Endothelial cell of umbilical vein (primary cell): ENCODE data around the gene FTH1. TPM values are rescaled to one million over a fixed set of nuclear protein-coding genes. Genes with fewer than 3 reads are reported as not detected.

Experiments used
- BruUV-seq: library from RNA; stranded (reverse); fragments of 400-500 nt; replicated peaks from 2 replicates; lab custom pipeline; 2021; lab: Mats Ljungman, UMichigan
- CTCF ChIA-PET: fragments of 300-600, 350-600 bp; sonication (Branson Sonifier 250); formaldehyde crosslinking; loops from one replicate; lab custom pipeline; 2021; ENCODE audit warnings: antibody characterized with exemption, inconsistent platforms; lab: Charles Lee
- POLR2A ChIA-PET: fragments of 300-600, 350-600 bp; sonication (Branson Sonifier 250); formaldehyde crosslinking; loops from one replicate; lab custom pipeline; 2021; ENCODE audit warnings: antibody characterized with exemption, inconsistent platforms; lab: Charles Lee
- DNase-seq: peaks from one replicate; pipeline ENCODE4 v3.0.0-alpha.2; 2011; ENCODE audit warnings: low read depth, low spot score
- FAIRE-seq: peaks from 2 replicates; lab custom pipeline; 2011; peaks lifted over from hg19 to GRCh38; lab: Jason Lieb, UNC
- H2AFZ ChIP-seq: 2 replicates; pipeline ENCODE4 v1.6.0; 2012; ENCODE audit warnings: low read depth, low read length, control low read depth, inconsistent platforms
- H3K27ac ChIP-seq: 2 replicates; pipeline ENCODE4 v1.5.1; 2011; ENCODE audit warnings: low read depth, mild to moderate bottlenecking, control low read depth, low read length, moderate library complexity; ENCODE audit not compliant: insufficient read depth
- H3K27me3 ChIP-seq, 2 experiments: 2 replicates each; pipeline versions ENCODE4 v1.6.0 to v1.6.1; 2011; ENCODE audit warnings: low read length in 2 of 2, mixed read lengths in 1 of 2; ENCODE audit not compliant: control insufficient read depth in 2 of 2, insufficient read depth in 2 of 2
- H3K36me3 ChIP-seq, 2 experiments: 2 replicates in 1 of 2; 3 replicates in 1 of 2; pipeline ENCODE4 v1.5.1; 2011; ENCODE audit warnings: low read length in 2 of 2, mild to moderate bottlenecking in 1 of 2, moderate library complexity in 1 of 2; ENCODE audit not compliant: control insufficient read depth in 2 of 2, insufficient read depth in 2 of 2; ENCODE audit errors: extremely low read depth in 1 of 2
- H3K4me1 ChIP-seq: 3 replicates; pipeline ENCODE4 v1.5.1; 2011; ENCODE audit warnings: mild to moderate bottlenecking, low read length; ENCODE audit not compliant: control insufficient read depth, insufficient read depth; ENCODE audit errors: extremely low read depth
- H3K4me2 ChIP-seq: 2 replicates; pipeline ENCODE4 v1.6.1; 2011; ENCODE audit warnings: low read length, control low read depth, mixed read lengths; ENCODE audit not compliant: insufficient read depth
- H3K4me3 ChIP-seq, 3 experiments: fragments of 200-600 bp in 1 of 3; sonication (generic), shearing (Covaris generic) in 1 of 3; replicated peaks in 1 of 3; 2 replicates each; pipeline ENCODE4 v1.5.1; 2011 to 2016; ENCODE audit warnings: control low read depth in 3 of 3, low read length in 3 of 3, mild to moderate bottlenecking in 2 of 3, inconsistent platforms in 1 of 3, low read depth in 1 of 3, moderate library complexity in 1 of 3; ENCODE audit not compliant: insufficient read depth in 1 of 3
- H3K79me2 ChIP-seq: 2 replicates; pipeline ENCODE4 v1.6.0; 2012; ENCODE audit warnings: low read length, inconsistent platforms; ENCODE audit not compliant: control insufficient read depth, insufficient read depth
- H3K9ac ChIP-seq: replicated peaks from 2 replicates; pipeline ENCODE3; 2011; ENCODE audit warnings: low read length, control low read depth; ENCODE audit not compliant: insufficient read depth; ENCODE audit errors: extremely low read depth
- H3K9me1 ChIP-seq: replicated peaks from 3 replicates; pipeline ENCODE4 v1.6.0; 2011; ENCODE audit warnings: mild to moderate bottlenecking, low read length; ENCODE audit not compliant: control insufficient read depth, insufficient read depth; ENCODE audit errors: extremely low read depth
- H3K9me3 ChIP-seq: replicated peaks from 2 replicates; pipeline ENCODE4 v1.5.1; 2012; ENCODE audit warnings: low read length, inconsistent platforms; ENCODE audit not compliant: control insufficient read depth, insufficient read depth
- H4K20me1 ChIP-seq: replicated peaks from 2 replicates; pipeline ENCODE3; 2011; ENCODE audit warnings: mild to moderate bottlenecking, low read length; ENCODE audit not compliant: control insufficient read depth, insufficient read depth; ENCODE audit errors: extremely low read depth
- CTCF ChIP-seq, 2 donors: IDR thresholded peaks; 1 replicate in 1 of 2; 2 replicates in 1 of 2; pipeline ENCODE4 v1.5.1; 2011; ENCODE audit warnings: low read length in 2 of 2, mild to moderate bottlenecking in 2 of 2, moderate library complexity in 2 of 2, control low read depth in 1 of 2, inconsistent platforms in 1 of 2, low read depth in 1 of 2; ENCODE audit not compliant: insufficient read depth in 1 of 2; ENCODE audit errors: extremely low read depth in 1 of 2
- EZH2 ChIP-seq: IDR thresholded peaks from 2 replicates; pipeline ENCODE4 v1.6.1; 2012; ENCODE audit warnings: borderline replicate concordance, low read depth, mild to moderate bottlenecking, moderate library complexity, low read length, inconsistent platforms; ENCODE audit not compliant: severe bottlenecking
- FOS ChIP-seq: IDR thresholded peaks from 2 replicates; pipeline ENCODE4 v1.6.1; 2011; ENCODE audit warnings: mild to moderate bottlenecking, low read length, moderate library complexity, borderline replicate concordance; ENCODE audit not compliant: insufficient read depth
- GATA2 ChIP-seq: IDR thresholded peaks from 2 replicates; pipeline ENCODE4 v1.7.0; 2011; ENCODE audit warnings: low read depth, mild to moderate bottlenecking, moderate library complexity, mixed read lengths, low read length; ENCODE audit not compliant: insufficient read length, insufficient read depth
- JUN ChIP-seq: IDR thresholded peaks from 2 replicates; pipeline ENCODE4 v1.6.1; 2011; ENCODE audit warnings: borderline replicate concordance, low read depth; ENCODE audit not compliant: insufficient read length, insufficient read depth
- MAX ChIP-seq: IDR thresholded peaks from 2 replicates; pipeline ENCODE4 v1.6.1; 2011; ENCODE audit not compliant: insufficient read depth, insufficient read length
- MYC ChIP-seq: IDR thresholded peaks from one replicate; pipeline ENCODE4 v1.6.1; 2011; ENCODE audit warnings: mild to moderate bottlenecking, low read depth, low read length
- POLR2A ChIP-seq: IDR thresholded peaks from 2 replicates; pipeline ENCODE4 v1.6.1; 2012; ENCODE audit warnings: low read depth, mild to moderate bottlenecking, control low read depth, low read length
- POLR2AphosphoS5 ChIP-seq: IDR thresholded peaks from 2 replicates; pipeline ENCODE4 v1.6.1; 2012; ENCODE audit warnings: low read depth, mild to moderate bottlenecking, control low read depth, low read length, moderate library complexity; ENCODE audit not compliant: insufficient read depth
- dilution Hi-C: fragments of 300-500 bp; cut with MboI; formaldehyde crosslinking; loops from one replicate; pipeline ENCODE4 v1.15.0; 2019; ENCODE audit warnings: low sequenced_read_pairs; ENCODE audit not compliant: extremely low pct_ligation_motif_present
- intact Hi-C: fragments of 100-400 bp; cut with micrococcal nuclease; formaldehyde crosslinking; loops from one replicate; pipeline ENCODE4 v1.10.0; 2022
- polyA plus RNA-seq, 4 experiments: library from polyadenylated mRNA; depleted of rRNA in 3 of 4; stranded (reverse) in 3 of 4; unstranded in 1 of 4; fragments of >200 nt; gene quantifications; 2 replicates each; pipeline versions ENCODE4 v1.2.1 to v1.2.3, GENCODE V29; 2011 to 2012; ENCODE audit warnings: missing spikeins in 1 of 4
- total RNA-seq: library from RNA; stranded (reverse); gene quantifications from 2 replicates; pipeline ENCODE4 v1.2.3, GENCODE V29; 2021

The FTH1 gene
- total and polyA plus RNA-seq, 2 donors (not counting 3 experiments of a cell fraction or from before 2014, with no cell fraction given), result 1,177 to 2,501 TPM

- POLR2A ChIA-PET, result no interaction called here
- CTCF ChIA-PET, result no interaction called here
- H3K4me1 ChIP-seq, result no peaks in the 10 kb centered on the region
These were observed 48.2 kb upstream of the FTH1 start for GRCh38 chr11:62015615-62016014.

More at GRCh38 chr11:62015615-62016014, 48.2 kb upstream of the FTH1 start:
- no peaks in the 10 kb centered on the region for H3K9me1 ChIP-seq
- no peak overlapping the region for H2AFZ ChIP-seq
- H3K4me3 ChIP-seq, result no peak overlapping the region
- FAIRE-seq, result no peak
- no peaks in the 10 kb centered on the region for H3K79me2 ChIP-seq
- DNase-seq, result no peak
- H3K9ac ChIP-seq, result no peak overlapping the region
- H3K27me3 ChIP-seq, result no peaks in the 10 kb centered on the region
- no peaks in the 10 kb centered on the region for H3K9me3 ChIP-seq
- dilution Hi-C loops, result no loop called here
- no peak overlapping the region for H3K27ac ChIP-seq
- no peak for TF ChIP-seq FOS
- no peak for TF ChIP-seq GATA2
- no peak for TF ChIP-seq MYC
- TF ChIP-seq POLR2A, result no peak
- TF ChIP-seq CTCF (IDR thresholded peaks at IDR 0.05; ENCODE audit: extremely low read depth in 1 of 2, insufficient read depth in 1 of 2, low read depth in 1 of 2, low read length in 2 of 2), result no peak
- no peak for TF ChIP-seq POLR2AphosphoS5
- no peak for TF ChIP-seq JUN
- no peak for TF ChIP-seq MAX
- no peak for TF ChIP-seq EZH2
- H3K36me3 ChIP-seq, result no peaks in the 10 kb centered on the region
- no peak overlapping the region for H3K4me2 ChIP-seq
- intact Hi-C loops, result no loop called here
- H4K20me1 ChIP-seq, result no peaks in the 10 kb centered on the region
- BruUV-seq, result no TSS peak
